ENCODE results near the gene PRPF6. TPM values are rescaled to one million over a fixed set of nuclear protein-coding genes. Genes with fewer than 3 reads are reported as not detected.

Gene PRPF6
- total RNA-seq, 1 donor from 2014 or later = 52.6 TPM

- H3K27me3 Mint-ChIP-seq (ENCODE audit: low read depth, unreplicated experiment) = peaks cover 46% of the 10 kb centered on the region
- H4K20me1 ChIP-seq (ENCODE audit: insufficient read depth, low read length) = peaks cover 9% of the 10 kb centered on the region
- peaks cover 58% of the 10 kb centered on the region for H3K27me3 ChIP-seq (ENCODE audit: insufficient read depth, low read length)
- H3K79me2 ChIP-seq (ENCODE audit: insufficient read depth, low read length) = no peaks in the 10 kb centered on the region
- FAIRE-seq = no peak
- H3K9me3 Mint-ChIP-seq (ENCODE audit: unreplicated experiment) = no peaks in the 10 kb centered on the region
- H3K4me2 ChIP-seq (ENCODE audit: low read length) = no peak overlapping the region
- H3K9me3 ChIP-seq (ENCODE audit: insufficient read depth, low read depth, low read length) = no peaks in the 10 kb centered on the region
- H3K36me3 Mint-ChIP-seq (ENCODE audit: low read depth, unreplicated experiment) = no peaks in the 10 kb centered on the region
- TF ChIP-seq CTCF (IDR thresholded peaks at IDR 0.05; ENCODE audit: insufficient read depth, low read depth, low read length) (no peak), EZH2 (IDR thresholded peaks at IDR 0.05; ENCODE audit: insufficient read depth, low read length) (no peak)
- no peaks in the 10 kb centered on the region for H3K36me3 ChIP-seq (ENCODE audit: insufficient read depth, low read length)
- no peak overlapping the region for H3K4me3 ChIP-seq (ENCODE audit: insufficient read depth, low read depth, low read length)
- H3K4me1 Mint-ChIP-seq (ENCODE audit: low read depth, unreplicated experiment) = peaks cover 9% of the 10 kb centered on the region
- no peak overlapping the region for H3K4me3 Mint-ChIP-seq (ENCODE audit: unreplicated experiment)
- H3K9ac ChIP-seq (ENCODE audit: low read length) = no peak overlapping the region
- no peak overlapping the region for H2AFZ ChIP-seq (ENCODE audit: low read depth, low read length)
- DNase-seq (ENCODE audit: low read depth) = no peak
- no peak overlapping the region for H3K27ac Mint-ChIP-seq (ENCODE audit: unreplicated experiment)
- H3K27ac ChIP-seq (ENCODE audit: low read depth, low read length) = no peak overlapping the region
- H3K4me1 ChIP-seq (ENCODE audit: insufficient read depth, low read length) = peaks cover 2% of the 10 kb centered on the region
These were observed 63.7 kb downstream of the PRPF6 start for GRCh38 chr20:64044484-64045247.

- Mint-ChIP-seq H3K27ac (ENCODE audit: unreplicated experiment) (no peak overlapping the region), H3K27me3 (ENCODE audit: low read depth, unreplicated experiment) (peaks cover 41% of the 10 kb centered on the region), H3K9me3 (ENCODE audit: unreplicated experiment) (no peaks in the 10 kb centered on the region), H3K36me3 (ENCODE audit: low read depth, unreplicated experiment) (no peaks in the 10 kb centered on the region), H3K4me1 (ENCODE audit: low read depth, unreplicated experiment) (peaks cover 8% of the 10 kb centered on the region), H3K4me3 (ENCODE audit: unreplicated experiment) (no peak overlapping the region)
- Histone ChIP-seq H3K4me3 (ENCODE audit: insufficient read depth, low read depth, low read length) (no peak overlapping the region), H3K4me1 (ENCODE audit: insufficient read depth, low read length) (peaks cover 2% of the 10 kb centered on the region), H3K4me2 (ENCODE audit: low read length) (no peak overlapping the region), H3K27ac (ENCODE audit: low read depth, low read length) (no peak overlapping the region), H3K27me3 (ENCODE audit: insufficient read depth, low read length) (peaks cover 57% of the 10 kb centered on the region), H4K20me1 (ENCODE audit: insufficient read depth, low read length) (peaks cover 8% of the 10 kb centered on the region), H3K9ac (ENCODE audit: low read length) (no peak overlapping the region), H3K36me3 (ENCODE audit: insufficient read depth, low read length) (no peaks in the 10 kb centered on the region), H3K79me2 (ENCODE audit: insufficient read depth, low read length) (no peaks in the 10 kb centered on the region), H2AFZ (ENCODE audit: low read depth, low read length) (no peak overlapping the region), H3K9me3 (ENCODE audit: insufficient read depth, low read depth, low read length) (no peaks in the 10 kb centered on the region)
- DNase-seq (ENCODE audit: low read depth) (no peak), FAIRE-seq (no peak)
- TF ChIP-seq EZH2 (IDR thresholded peaks at IDR 0.05; ENCODE audit: insufficient read depth, low read length) = no peak
- no peak for TF ChIP-seq CTCF (IDR thresholded peaks at IDR 0.05; ENCODE audit: insufficient read depth, low read depth, low read length)
These were observed 64.5 kb downstream of the PRPF6 start for GRCh38 chr20:64045346-64046011.

GRCh38 chr20:64047046-64047389 is 66.1 kb downstream of the PRPF6 start:
- peaks cover 48% of the 10 kb centered on the region for H3K27me3 ChIP-seq (ENCODE audit: insufficient read depth, low read length)
- H3K27me3 Mint-ChIP-seq (ENCODE audit: low read depth, unreplicated experiment) = peaks cover 43% of the 10 kb centered on the region

More at GRCh38 chr20:64047046-64047389, 66.1 kb downstream of the PRPF6 start:
- Histone ChIP-seq H3K4me1 (ENCODE audit: insufficient read depth, low read length) (peaks cover 2% of the 10 kb centered on the region), H3K4me2 (ENCODE audit: low read length) (no peak overlapping the region), H3K36me3 (ENCODE audit: insufficient read depth, low read length) (no peaks in the 10 kb centered on the region), H3K9me3 (ENCODE audit: insufficient read depth, low read depth, low read length) (no peaks in the 10 kb centered on the region), H3K79me2 (ENCODE audit: insufficient read depth, low read length) (no peaks in the 10 kb centered on the region), H3K27ac (ENCODE audit: low read depth, low read length) (no peak overlapping the region), H4K20me1 (ENCODE audit: insufficient read depth, low read length) (peaks cover 12% of the 10 kb centered on the region), H3K4me3 (ENCODE audit: insufficient read depth, low read depth, low read length) (no peak overlapping the region), H3K9ac (ENCODE audit: low read length) (no peak overlapping the region), H2AFZ (ENCODE audit: low read depth, low read length) (no peak overlapping the region)
- Mint-ChIP-seq H3K36me3 (ENCODE audit: low read depth, unreplicated experiment) (no peaks in the 10 kb centered on the region), H3K27ac (ENCODE audit: unreplicated experiment) (no peak overlapping the region), H3K9me3 (ENCODE audit: unreplicated experiment) (no peaks in the 10 kb centered on the region), H3K4me1 (ENCODE audit: low read depth, unreplicated experiment) (peaks cover 8% of the 10 kb centered on the region), H3K4me3 (ENCODE audit: unreplicated experiment) (no peak overlapping the region)
- FAIRE-seq = no peak
- TF ChIP-seq CTCF (IDR thresholded peaks at IDR 0.05; ENCODE audit: insufficient read depth, low read depth, low read length) = no peak
- DNase-seq (ENCODE audit: low read depth) = no peak
